K562 (cell line): ENCODE data around the gene NYAP1. TPM values are rescaled to one million over a fixed set of nuclear protein-coding genes. Genes with fewer than 3 reads are reported as not detected.
A peak's percentile ranks its signal among the peaks of the same experiment; 100 is the strongest.

Source experiments
- AFF4 ChIP-seq: sonication (generic); formaldehyde crosslinking; IDR thresholded peaks from 2 replicates; pipeline ENCODE4 v1.8.0; 2023; ENCODE audit warnings: mild to moderate bottlenecking, missing genetic modification reagents
- CHCHD3 ChIP-seq: fragments of 250-450 bp; sonication (Bioruptor Pico); IDR thresholded peaks from 2 replicates; pipeline ENCODE4 v2.1.2; 2022; ENCODE audit warnings: mild to moderate bottlenecking
- CLOCK ChIP-seq: fragments of 250-450 bp; sonication (Bioruptor Pico); IDR thresholded peaks from 2 replicates; pipeline ENCODE4 v1.4.0; 2020; ENCODE audit warnings: mild to moderate bottlenecking, moderate library complexity, borderline replicate concordance
- CREM ChIP-seq: IDR thresholded peaks from 2 replicates; pipeline ENCODE4 v1.6.1; 2014; ENCODE audit warnings: antibody characterized with exemption, low read depth
- KDM4B ChIP-seq, 2 experiments: fragments of 450-650 bp in 1 of 2; sonication (generic) in 1 of 2; IDR thresholded peaks; 2 replicates each; pipeline ENCODE4 v1.6.1; 2016 to 2017; ENCODE audit warnings: borderline replicate concordance in 2 of 2, antibody characterized with exemption in 1 of 2, low read depth in 1 of 2, mild to moderate bottlenecking in 1 of 2
- MAFG ChIP-seq: fragments of 450-650 bp; conservative IDR thresholded peaks from 2 replicates; pipeline ENCODE4 v1.6.1; 2016; ENCODE audit warnings: missing genetic modification characterization, missing compliant biosample characterization
- NR2C1 ChIP-seq, 2 experiments: fragments of 450-650 bp; IDR thresholded peaks; 2 replicates each; pipeline ENCODE4 v1.6.1; 2017; ENCODE audit warnings: mild to moderate bottlenecking in 2 of 2, antibody characterized with exemption in 1 of 2, inconsistent platforms in 1 of 2, missing compliant biosample characterization in 1 of 2, missing genetic modification characterization in 1 of 2
- POLR2G ChIP-seq: fragments of 200-400 bp; formaldehyde crosslinking; IDR thresholded peaks from 2 replicates; pipeline ENCODE4 v1.6.1; 2017; ENCODE audit warnings: low read depth, mild to moderate bottlenecking, antibody characterized with exemption, low read length, moderate library complexity
- RBFOX2 ChIP-seq: fragments of 200-400 bp; formaldehyde crosslinking; IDR thresholded peaks from 2 replicates; pipeline ENCODE4 v1.6.1; 2017; ENCODE audit warnings: low read depth, mild to moderate bottlenecking, low read length, moderate library complexity
- RBM22 ChIP-seq: fragments of 200-400 bp; formaldehyde crosslinking; IDR thresholded peaks from 2 replicates; pipeline ENCODE4 v1.6.1; 2018; ENCODE audit warnings: low read length, low read depth; ENCODE audit not compliant: poor library complexity, severe bottlenecking
- SMARCA5 ChIP-seq: fragments of 450-650 bp; IDR thresholded peaks from 2 replicates; pipeline ENCODE4 v1.6.1; 2016
- SREBF1 ChIP-seq: fragments of 150-350 bp; IDR thresholded peaks from 2 replicates; pipeline ENCODE4 v1.6.1; 2014; ENCODE audit warnings: antibody characterized with exemption, low read depth, low read length, borderline replicate concordance
- THRA ChIP-seq: fragments of 450-650 bp; IDR thresholded peaks from 2 replicates; pipeline ENCODE4 v1.6.1; 2017; ENCODE audit warnings: mild to moderate bottlenecking, moderate library complexity
- ZFPM2 ChIP-seq: fragments of 250-450 bp; sonication (Bioruptor Pico); IDR thresholded peaks from 2 replicates; pipeline ENCODE4 v1.5.1; 2022; ENCODE audit warnings: mild to moderate bottlenecking
- ZNF408 ChIP-seq: fragments of 250-450 bp; sonication (Bioruptor Pico); IDR thresholded peaks from 2 replicates; pipeline ENCODE4 v1.4.0; 2020; ENCODE audit warnings: low read depth, mild to moderate bottlenecking, moderate library complexity
- polyA plus RNA-seq, 8 experiments: library from polyadenylated mRNA; depleted of rRNA in 4 of 8; stranded (reverse) in 5 of 8; unstranded in 3 of 8; fragments of >200 nt; fragmentation: Nextera tagmentation in 2 of 8; fragmentation: Illumina TruSeq in 1 of 8; extraction: Ambion mirVana in 2 of 8; extraction: Trizol in 1 of 8; gene quantifications; 2 replicates each; pipeline versions ENCODE4 v1.2.1 to v1.2.3, GENCODE V29; 2011 to 2014; ENCODE audit warnings: inconsistent platforms in 1 of 8, missing spikeins in 1 of 8
- total RNA-seq, 7 experiments: library from RNA; depleted of rRNA in 6 of 7; stranded (reverse); fragments of >200 nt in 6 of 7; fragmentation: Illumina TruSeq in 2 of 7; extraction: Trizol in 2 of 7; gene quantifications; 2 replicates each; pipeline versions ENCODE4 v1.2.1 to v1.2.3, GENCODE V29; 2011 to 2021; ENCODE audit warnings: low replicate concordance in 1 of 7
- TF ChIP-seq, protein P1 (sequence below): IDR thresholded peaks from 2 replicates; pipeline ENCODE4 v1.6.1; 2012; ENCODE audit warnings: low read depth, low read length, improper control_type of control experiment, borderline replicate concordance

The NYAP1 gene
- total and polyA plus RNA-seq, 9 of the 15 experiments (the other 6 are each of a cell fraction or from before 2014, with no cell fraction given), result 0.11 to 0.88 (median 0.22) TPM; not detected in 2

DNA sequence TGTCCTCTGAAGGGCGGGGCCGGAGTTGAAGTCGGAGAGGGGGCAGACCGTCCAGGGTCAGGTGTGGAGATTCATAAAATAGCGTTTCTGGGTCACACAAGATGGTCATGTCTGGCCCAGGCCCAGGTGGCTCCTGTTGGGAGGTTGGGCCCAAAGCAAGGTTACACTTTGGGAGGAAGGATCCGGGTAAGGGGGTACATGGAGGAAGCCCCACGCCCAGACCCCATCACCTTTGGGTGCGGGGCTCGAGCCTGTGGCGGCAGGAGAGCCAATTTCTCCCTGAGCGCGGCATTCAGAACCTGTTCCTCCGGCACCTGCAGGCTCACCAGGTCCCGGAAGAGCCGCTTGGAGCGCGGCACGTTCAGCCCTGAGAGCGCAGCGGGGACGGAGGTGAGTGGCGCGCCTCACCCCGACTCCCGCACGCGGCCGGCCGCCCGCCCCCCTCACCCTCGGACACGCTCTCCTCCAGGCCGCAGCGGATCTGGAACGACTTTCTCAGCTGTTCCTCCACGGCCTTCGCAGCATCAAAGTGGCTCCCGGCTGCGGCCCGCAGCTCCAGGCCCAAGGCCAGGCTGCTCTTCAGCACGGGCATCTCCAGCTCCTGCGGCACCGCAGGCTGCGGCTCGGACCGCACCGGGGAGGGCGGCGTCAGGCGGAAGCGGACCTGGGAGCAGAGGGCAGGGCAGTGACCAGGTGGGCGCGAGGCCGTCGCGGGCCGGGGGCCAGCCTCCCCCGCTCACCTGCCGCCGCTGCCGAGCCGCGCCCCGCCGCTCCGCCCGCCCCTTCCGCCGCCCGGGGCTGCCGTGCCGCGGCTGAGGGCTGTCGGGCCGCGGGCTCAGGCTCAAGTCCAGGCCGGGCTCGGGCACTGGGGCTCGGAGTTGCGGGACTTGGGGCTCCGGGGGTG, 48.1 kb upstream of the NYAP1 start (continued):
- no peak for TF ChIP-seq THRA
- 0 out of 2 replicates have a peak, but pooled peaks have one; percentile 8 for TF ChIP-seq CREM
- no peak for TF ChIP-seq MAFG
- TF ChIP-seq, protein P1, sequence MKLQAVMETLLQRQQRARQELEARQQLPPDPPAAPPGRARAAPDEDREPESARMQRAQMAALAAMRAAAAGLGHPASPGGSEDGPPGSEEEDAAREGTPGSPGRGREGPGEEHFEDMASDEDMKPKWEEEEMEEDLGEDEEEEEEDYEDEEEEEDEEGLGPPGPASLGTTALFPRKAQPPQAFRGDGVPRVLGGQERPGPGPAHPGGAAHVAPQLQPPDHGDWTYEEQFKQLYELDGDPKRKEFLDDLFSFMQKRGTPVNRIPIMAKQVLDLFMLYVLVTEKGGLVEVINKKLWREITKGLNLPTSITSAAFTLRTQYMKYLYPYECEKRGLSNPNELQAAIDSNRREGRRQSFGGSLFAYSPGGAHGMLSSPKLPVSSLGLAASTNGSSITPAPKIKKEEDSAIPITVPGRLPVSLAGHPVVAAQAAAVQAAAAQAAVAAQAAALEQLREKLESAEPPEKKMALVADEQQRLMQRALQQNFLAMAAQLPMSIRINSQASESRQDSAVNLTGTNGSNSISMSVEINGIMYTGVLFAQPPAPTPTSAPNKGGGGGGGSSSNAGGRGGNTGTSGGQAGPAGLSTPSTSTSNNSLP, result no peak
- TF ChIP-seq SREBF1, result no peak
- TF ChIP-seq KDM4B (IDR thresholded peaks at IDR 0.05; ENCODE audit: borderline replicate concordance in 2 of 2, low read depth in 1 of 2), result peak in 1 of 2 experiments; percentile 65; a peak in 1 of 4 replicates
- TF ChIP-seq CLOCK, result no peak
- TF ChIP-seq RBM22, result peak; percentile 51
- TF ChIP-seq ZNF408 (CRISPR knock-in tag), result no peak
- TF ChIP-seq SMARCA5, result no peak
- no peak for TF ChIP-seq NR2C1 (IDR thresholded peaks at IDR 0.05)
- TF ChIP-seq NR2C1 (tag; IDR thresholded peaks at IDR 0.05), result no peak
- TF ChIP-seq RBFOX2, result peak; percentile 82
- peak; percentile 74 for TF ChIP-seq POLR2G
- TF ChIP-seq CHCHD3 (CRISPR knock-in tag), result no peak
- no peak for TF ChIP-seq ZFPM2 (CRISPR knock-in tag)
- TF ChIP-seq AFF4 (CRISPR knock-in tag), result peak; percentile 92
